Measurements from ENCODE around the gene HNRNPD.
A peak's percentile ranks its signal among the peaks of the same experiment; 100 is the strongest.
"Not testable (repeated sequence)": the region's sequence is repeated elsewhere in the genome, so short reads cannot be mapped to it uniquely, and the experiment has no call there.

The HNRNPD gene

DNA sequence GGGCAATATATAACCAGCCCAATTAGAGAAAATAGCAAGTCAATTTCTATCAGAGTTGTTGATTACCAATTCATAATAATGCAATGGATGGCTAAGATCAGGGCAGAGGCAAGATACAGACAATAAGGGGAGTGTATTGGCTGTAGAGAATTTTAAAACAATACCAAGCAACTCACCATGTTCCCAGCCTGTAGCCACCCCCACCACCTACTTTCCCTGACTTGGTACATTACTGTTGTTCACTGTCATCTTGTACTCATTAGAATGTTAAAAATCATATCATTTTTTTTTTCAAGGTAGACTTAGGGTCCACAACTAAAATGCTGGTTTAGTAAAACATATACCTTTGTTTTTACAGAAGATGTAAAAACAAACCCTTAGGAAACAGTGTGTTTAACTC is 27.7 kb downstream of the HNRNPD start:
- TF ChIP-seq ZNF473 (tag by site-specific recombination; IDR thresholded peaks at IDR 0.05) = no peak
- TF ChIP-seq ZNF670 (tag by site-specific recombination; IDR thresholded peaks at IDR 0.05; ENCODE audit: low read depth) = no peak
- no peak for TF ChIP-seq ZNF768 (tag by site-specific recombination; IDR thresholded peaks at IDR 0.05)
- TF ChIP-seq, protein P1, sequence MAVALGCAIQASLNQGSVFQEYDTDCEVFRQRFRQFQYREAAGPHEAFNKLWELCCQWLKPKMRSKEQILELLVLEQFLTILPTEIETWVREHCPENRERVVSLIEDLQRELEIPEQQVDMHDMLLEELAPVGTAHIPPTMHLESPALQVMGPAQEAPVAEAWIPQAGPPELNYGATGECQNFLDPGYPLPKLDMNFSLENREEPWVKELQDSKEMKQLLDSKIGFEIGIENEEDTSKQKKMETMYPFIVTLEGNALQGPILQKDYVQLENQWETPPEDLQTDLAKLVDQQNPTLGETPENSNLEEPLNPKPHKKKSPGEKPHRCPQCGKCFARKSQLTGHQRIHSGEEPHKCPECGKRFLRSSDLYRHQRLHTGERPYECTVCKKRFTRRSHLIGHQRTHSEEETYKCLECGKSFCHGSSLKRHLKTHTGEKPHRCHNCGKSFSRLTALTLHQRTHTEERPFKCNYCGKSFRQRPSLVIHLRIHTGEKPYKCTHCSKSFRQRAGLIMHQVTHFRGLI (tag by site-specific recombination; IDR thresholded peaks at IDR 0.05) = no peak
- no peak for TF ChIP-seq ZBTB48 (tag by site-specific recombination; IDR thresholded peaks at IDR 0.05)
- TF ChIP-seq, protein P2, sequence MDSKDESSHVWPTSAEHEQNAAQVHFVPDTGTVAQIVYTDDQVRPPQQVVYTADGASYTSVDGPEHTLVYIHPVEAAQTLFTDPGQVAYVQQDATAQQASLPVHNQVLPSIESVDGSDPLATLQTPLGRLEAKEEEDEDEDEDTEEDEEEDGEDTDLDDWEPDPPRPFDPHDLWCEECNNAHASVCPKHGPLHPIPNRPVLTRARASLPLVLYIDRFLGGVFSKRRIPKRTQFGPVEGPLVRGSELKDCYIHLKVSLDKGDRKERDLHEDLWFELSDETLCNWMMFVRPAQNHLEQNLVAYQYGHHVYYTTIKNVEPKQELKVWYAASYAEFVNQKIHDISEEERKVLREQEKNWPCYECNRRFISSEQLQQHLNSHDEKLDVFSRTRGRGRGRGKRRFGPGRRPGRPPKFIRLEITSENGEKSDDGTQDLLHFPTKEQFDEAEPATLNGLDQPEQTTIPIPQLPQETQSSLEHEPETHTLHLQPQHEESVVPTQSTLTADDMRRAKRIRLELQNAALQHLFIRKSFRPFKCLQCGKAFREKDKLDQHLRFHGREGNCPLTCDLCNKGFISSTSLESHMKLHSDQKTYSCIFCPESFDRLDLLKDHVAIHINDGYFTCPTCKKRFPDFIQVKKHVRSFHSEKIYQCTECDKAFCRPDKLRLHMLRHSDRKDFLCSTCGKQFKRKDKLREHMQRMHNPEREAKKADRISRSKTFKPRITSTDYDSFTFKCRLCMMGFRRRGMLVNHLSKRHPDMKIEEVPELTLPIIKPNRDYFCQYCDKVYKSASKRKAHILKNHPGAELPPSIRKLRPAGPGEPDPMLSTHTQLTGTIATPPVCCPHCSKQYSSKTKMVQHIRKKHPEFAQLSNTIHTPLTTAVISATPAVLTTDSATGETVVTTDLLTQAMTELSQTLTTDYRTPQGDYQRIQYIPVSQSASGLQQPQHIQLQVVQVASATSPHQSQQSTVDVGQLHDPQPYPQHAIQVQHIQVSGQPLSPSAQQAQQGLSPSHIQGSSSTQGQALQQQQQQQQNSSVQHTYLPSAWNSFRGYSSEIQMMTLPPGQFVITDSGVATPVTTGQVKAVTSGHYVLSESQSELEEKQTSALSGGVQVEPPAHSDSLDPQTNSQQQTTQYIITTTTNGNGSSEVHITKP (tag by site-specific recombination; IDR thresholded peaks at IDR 0.05) = no peak
- no peak for TF ChIP-seq BCL11A (tag by site-specific recombination; IDR thresholded peaks at IDR 0.05; ENCODE audit: low read depth)
- no peak for TF ChIP-seq ZNF140 (tag by site-specific recombination; IDR thresholded peaks at IDR 0.05)
- no peak for TF ChIP-seq KLF7 (tag by site-specific recombination; IDR thresholded peaks at IDR 0.05; ENCODE audit: borderline replicate concordance)
- no peak for TF ChIP-seq SP3 (tag by site-specific recombination; IDR thresholded peaks at IDR 0.05)
- TF ChIP-seq SALL2 (tag by site-specific recombination; IDR thresholded peaks at IDR 0.05; ENCODE audit: borderline replicate concordance) = no peak
- no peak for TF ChIP-seq ZNF549 (tag by site-specific recombination; IDR thresholded peaks at IDR 0.05)
- TF ChIP-seq, protein P3, sequence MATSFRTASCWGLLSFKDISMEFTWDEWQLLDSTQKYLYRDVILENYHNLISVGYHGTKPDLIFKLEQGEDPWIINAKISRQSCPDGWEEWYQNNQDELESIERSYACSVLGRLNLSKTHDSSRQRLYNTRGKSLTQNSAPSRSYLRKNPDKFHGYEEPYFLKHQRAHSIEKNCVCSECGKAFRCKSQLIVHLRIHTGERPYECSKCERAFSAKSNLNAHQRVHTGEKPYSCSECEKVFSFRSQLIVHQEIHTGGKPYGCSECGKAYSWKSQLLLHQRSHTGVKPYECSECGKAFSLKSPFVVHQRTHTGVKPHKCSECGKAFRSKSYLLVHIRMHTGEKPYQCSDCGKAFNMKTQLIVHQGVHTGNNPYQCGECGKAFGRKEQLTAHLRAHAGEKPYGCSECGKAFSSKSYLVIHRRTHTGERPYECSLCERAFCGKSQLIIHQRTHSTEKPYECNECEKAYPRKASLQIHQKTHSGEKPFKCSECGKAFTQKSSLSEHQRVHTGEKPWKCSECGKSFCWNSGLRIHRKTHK (tag by site-specific recombination; IDR thresholded peaks at IDR 0.05) = no peak
- TF ChIP-seq RBAK (tag by site-specific recombination; IDR thresholded peaks at IDR 0.05) = no peak
- no peak for TF ChIP-seq SCRT2 (tag by site-specific recombination; IDR thresholded peaks at IDR 0.05)
- TF ChIP-seq ZNF121 (tag by site-specific recombination; IDR thresholded peaks at IDR 0.05) = no peak
- no peak for TF ChIP-seq ZNF302 (tag by site-specific recombination; IDR thresholded peaks at IDR 0.05; ENCODE audit: low read depth)
- no peak for TF ChIP-seq GFI1B (tag by site-specific recombination; IDR thresholded peaks at IDR 0.05)
- Histone ChIP-seq H3K4me1 (ENCODE audit: control insufficient read depth, insufficient read depth, low read length) (no peaks in the 10 kb centered on the region), H3K9me3 (ENCODE audit: control insufficient read depth, insufficient read depth, low read depth, low read length) (no peaks in the 10 kb centered on the region), H3K27ac (ENCODE audit: extremely low read depth, low read depth, low read length) (no peak overlapping the region), H3K4me3 (ENCODE audit: low read depth, low read length) (no peak overlapping the region), H3K36me3 (ENCODE audit: control insufficient read depth in 2 of 2, insufficient read depth in 1 of 2, low read length in 2 of 2) (peaks cover 6 to 23% of the 10 kb centered on the region in 2 experiments; a peak in 2 of 3 replicates)
- ChIA-PET POLR2A (no interaction called here), CTCF (no interaction called here)

DNA sequence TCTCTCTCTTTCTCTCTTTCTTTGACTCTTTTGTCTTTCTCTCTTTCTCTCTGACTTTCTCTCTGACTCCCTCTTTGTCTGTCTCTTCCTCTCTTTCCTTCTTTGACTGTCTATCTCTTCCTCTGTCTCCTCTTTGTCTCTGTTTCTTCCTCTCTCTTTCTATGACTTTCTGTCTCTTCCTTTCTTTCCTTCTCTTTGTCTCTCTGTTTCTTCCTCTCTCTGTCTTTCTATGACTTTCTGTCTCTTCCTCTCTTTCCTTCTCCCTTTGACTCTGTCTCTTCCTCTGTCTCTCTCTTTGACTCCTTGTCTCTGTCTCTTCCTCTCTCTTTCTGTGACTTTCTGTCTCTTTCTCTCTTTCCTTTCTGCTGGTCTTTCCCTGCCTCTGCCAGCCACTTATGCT is 38.7 kb downstream of the HNRNPD start:
- Histone ChIP-seq H3K4me3 (ENCODE audit: low read depth, low read length) (no peak overlapping the region), H3K4me1 (ENCODE audit: control insufficient read depth, insufficient read depth, low read length) (no peaks in the 10 kb centered on the region), H3K27ac (ENCODE audit: extremely low read depth, low read depth, low read length) (no peak overlapping the region), H3K36me3 (ENCODE audit: control insufficient read depth in 2 of 2, insufficient read depth in 1 of 2, low read length in 2 of 2) (no peaks in the 10 kb centered on the region), H3K9me3 (ENCODE audit: control insufficient read depth, insufficient read depth, low read depth, low read length) (no peaks in the 10 kb centered on the region)
- TF ChIP-seq PRDM1 (tag by site-specific recombination; IDR thresholded peaks at IDR 0.05) (peak; percentile 94), ZNF350 (tag by site-specific recombination; IDR thresholded peaks at IDR 0.05) (no peak), ZNF366 (tag by site-specific recombination; conservative IDR thresholded peaks at IDR 0.05) (peak; percentile 57)
- POLR2A ChIA-PET = no interaction called here
- CTCF ChIA-PET = no interaction called here

DNA sequence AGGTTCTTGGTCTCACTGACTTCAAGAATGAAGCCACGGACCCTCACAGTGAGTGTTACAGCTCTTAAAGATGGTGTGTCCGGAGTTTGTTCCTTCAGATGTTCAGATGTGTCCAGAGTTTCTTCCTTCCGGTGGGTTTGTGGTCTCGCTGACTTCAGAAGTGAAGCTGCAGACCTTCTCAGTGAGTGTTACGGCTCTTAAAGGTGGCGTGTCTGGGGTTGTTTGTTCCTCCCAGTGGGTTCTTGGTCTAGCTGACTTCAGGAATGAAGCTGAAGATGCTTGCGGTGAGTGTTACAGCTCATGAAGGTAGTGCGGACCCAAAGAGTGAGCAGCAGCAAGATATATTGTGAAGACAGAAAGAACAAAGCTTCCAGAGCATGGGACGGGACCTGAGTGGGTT is 40.1 kb downstream of the HNRNPD start:
- H3K27ac ChIP-seq (ENCODE audit: extremely low read depth, low read depth, low read length); H3K4me3 ChIP-seq (ENCODE audit: low read depth, low read length); H3K4me1 ChIP-seq (ENCODE audit: control insufficient read depth, insufficient read depth, low read length); POLR2A ChIA-PET; H3K9me3 ChIP-seq (ENCODE audit: control insufficient read depth, insufficient read depth, low read depth, low read length); H3K36me3 ChIP-seq (ENCODE audit: control insufficient read depth in 2 of 2, insufficient read depth in 1 of 2, low read length in 2 of 2): not testable (repeated sequence)
- CTCF ChIA-PET = interaction anchor here (0.6 kb wide), 1 partner anchor 1254 kb away, joined by 3 read pairs; no protein-coding TSS in a partner anchor
